ENCODE data around the gene PET100.

PET100 gene

DNA sequence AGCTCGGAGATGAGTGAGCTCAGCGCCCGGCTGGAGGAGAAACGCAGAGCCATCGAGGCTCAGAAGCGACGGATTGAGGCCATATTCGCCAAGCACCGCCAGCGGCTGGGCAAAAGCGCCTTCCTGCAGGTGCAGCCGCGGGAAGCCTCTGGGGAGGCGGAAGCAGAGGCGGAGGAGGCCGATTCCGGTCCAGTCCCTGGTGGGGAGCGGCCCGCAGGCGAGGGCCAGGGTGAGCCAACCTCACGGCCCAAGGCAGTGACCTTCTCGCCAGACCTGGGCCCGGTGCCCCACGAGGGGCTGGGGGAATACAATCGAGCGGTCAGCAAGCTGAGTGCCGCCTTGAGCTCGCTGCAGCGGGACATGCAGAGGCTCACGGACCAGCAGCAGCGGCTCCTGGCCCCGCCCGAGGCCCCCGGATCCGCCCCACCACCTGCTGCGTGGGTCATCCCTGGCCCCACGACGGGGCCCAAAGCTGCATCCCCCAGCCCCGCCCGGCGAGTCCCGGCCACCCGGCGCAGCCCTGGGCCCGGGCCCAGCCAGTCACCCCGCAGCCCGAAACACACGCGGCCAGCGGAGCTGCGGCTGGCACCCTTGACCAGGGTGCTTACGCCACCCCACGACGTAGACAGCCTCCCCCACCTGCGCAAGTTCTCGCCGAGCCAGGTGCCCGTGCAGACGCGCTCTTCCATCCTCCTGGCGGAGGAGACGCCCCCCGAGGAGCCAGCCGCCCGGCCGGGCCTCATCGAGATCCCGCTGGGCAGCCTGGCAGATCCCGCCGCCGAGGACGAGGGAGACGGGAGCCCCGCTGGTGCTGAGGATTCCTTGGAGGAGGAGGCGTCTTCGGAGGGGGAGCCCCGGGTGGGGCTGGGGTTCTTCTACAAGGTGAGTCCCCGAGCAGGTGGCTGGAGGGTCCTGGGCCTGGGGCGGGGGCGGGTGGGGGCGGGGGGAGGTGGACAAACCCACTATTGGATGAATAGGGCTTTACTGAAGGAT lies 17.0 kb upstream of the PET100 start:
- no peak for DNase-seq

GRCh38 chr19:7614859-7615741 lies 14.5 kb upstream of the PET100 start:
- no peak for DNase-seq

DNA sequence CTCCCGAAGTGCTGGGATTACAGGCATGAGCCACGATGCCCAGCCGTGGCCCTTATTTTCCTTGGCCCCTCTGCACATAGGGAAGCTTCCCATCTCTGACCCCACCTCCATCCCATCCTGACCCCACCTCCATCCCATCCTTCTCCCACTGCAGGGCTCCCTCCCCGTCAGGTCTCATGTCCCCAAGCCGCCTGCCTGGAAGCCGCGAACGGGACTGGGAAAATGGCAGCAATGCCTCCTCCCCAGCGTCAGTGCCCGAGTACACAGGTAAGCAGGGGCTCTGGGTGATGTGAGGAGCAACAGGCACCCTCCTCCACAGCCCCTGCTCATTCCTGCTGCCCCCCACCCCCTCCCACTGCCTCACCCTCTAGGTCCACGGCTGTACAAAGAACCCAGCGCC lies 12.4 kb upstream of the PET100 start:
- DNase-seq, result no peak

GRCh38 chr19:7617735-7618134 lies 11.9 kb upstream of the PET100 start:
- DNase-seq, result no peak

GRCh38 chr19:7618348-7618747 lies 11.2 kb upstream of the PET100 start:
- no peak for DNase-seq

GRCh38 chr19:7618771-7619510 lies 10.7 kb upstream of the PET100 start:
- no peak for DNase-seq

GRCh38 chr19:7619671-7620441 lies 9.7 kb upstream of the PET100 start:
- no peak for DNase-seq

- no peak for DNase-seq
Measured at GRCh38 chr19:7620442-7621412, 8.9 kb upstream of the PET100 start.

DNA sequence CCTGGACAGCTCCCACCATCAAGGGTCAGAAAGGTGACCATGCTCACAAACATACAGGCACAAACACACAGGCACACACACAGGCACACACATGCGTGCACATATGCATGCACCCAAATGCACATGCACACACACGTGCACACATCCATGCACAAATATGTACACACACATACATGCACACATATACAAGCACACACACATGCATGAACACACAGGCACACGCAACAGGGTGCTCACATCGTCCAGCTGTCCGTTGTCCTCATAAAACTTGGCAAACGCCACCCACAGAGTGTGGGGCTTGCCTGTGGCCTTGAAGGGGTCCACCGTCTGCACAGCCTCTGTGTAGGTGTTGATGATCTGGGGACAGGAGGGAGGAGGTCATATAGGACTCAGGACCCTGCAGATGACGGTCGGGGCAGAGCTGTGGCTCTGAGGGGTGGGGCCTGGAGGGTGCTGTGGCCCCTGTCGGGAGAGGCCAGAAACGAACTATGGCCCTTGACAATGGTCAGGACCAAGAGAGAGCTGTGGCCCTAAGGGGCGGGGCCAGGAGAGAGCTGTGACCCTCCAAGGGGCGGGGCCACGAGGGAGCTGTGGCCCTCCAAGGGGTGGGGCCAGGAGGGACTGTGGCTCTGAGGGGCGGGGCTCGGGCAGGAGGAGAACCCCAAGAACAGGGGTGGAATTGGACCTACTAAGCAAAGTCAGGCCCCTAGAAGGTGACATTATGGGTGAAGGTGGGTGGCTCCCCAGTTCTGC lies 6.5 kb upstream of the PET100 start:
- DNase-seq, result no peak

- DNase-seq, result no peak
Measured at GRCh38 chr19:7623725-7624603, 5.6 kb upstream of the PET100 start.

DNA sequence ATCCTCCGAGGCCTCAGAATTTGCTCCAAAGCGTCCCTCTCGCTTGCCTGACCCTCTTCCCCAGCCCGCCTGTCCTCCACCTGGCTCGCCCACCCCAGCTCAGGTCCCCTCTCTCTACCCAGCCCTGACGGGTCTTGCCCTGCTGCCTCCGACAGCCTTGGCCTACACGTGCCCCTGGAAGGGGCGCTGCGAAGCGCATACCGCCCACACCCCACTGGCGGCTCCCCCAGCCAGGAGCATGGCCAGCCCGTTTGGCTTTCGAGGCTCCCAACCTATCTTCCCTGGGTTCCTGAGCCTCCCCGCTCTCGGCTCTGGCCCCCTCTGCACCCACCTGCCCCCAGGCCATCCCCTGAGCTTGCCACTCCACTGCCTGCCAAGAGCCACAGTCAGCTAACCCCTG lies 4.8 kb upstream of the PET100 start:
- no peak for DNase-seq

DNA sequence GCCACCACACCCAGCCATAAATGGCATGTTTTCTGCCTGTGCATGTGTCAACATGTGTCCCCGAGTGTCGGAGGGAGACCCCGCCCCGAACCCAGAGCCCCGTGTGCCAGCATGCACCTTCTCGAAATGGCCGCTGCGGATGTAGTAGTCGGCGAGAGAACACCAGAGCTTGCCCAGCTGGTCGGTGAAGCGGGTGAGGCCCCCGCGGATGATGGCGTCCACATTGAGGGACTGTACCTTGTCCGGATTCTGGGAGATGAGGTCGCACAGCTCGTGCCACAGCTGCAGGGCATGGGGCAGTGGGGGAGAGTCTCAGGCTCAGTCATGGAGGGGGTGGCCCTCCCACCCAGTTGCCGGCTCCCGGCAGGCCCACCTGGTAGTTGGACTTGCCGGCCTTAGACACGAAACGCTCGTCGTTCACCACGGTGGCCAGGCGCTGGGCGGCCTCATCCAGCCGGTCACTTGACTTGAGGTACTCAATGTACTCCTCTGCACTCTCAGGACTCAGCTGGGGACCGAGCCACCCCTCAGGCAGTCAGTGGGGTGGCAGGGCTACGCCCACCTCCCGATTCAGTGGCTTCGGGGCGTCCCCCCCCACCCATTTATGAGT lies 3.7 kb upstream of the PET100 start:
- no peak for DNase-seq

DNA sequence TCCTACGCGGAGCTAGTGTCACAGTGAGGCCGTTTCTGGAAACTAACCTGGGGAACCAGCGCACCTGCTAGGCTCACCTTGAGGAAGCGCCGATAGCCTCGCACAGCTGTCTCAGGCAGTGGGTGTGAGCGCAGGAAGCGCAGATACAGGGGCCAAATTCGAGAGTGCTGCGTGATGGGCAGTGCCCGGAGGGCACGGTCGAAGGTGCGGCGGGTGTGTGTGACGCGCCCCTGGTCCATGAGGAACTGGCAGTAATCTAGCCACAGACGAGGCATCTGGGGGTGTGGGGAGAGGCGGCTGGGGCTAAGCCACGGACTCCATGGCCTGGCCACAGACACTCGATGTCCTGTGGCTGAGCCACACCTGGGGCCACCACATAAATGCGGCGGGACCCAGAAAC lies 2.4 kb upstream of the PET100 start:
- no peak for DNase-seq

- peak in 1 of 3 experiments; percentile 39 for DNase-seq
Measured at GRCh38 chr19:7628589-7629311, 843 bp upstream of the PET100 start.

DNA sequence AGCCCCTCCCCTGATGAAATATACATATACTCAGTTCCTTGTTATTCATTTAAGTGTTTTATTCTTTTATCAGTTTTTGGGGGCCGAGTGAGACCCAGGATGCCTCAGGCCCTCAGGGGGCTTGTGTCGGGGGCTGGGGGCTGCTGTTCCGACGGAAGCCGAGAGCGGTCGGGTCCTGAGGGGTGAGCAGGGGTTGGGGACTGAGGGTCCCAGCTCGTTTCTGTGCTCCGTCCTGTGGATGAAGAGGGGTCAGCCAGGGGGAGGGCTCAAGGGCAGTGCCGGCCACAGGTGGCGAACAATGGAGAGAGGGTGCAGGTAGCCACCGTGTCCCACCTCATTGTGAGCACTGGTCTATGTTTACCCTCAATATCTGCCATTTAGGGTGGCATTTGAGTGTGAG lies 2.0 kb downstream of the PET100 start:
- DNase-seq, result no peak

DNA sequence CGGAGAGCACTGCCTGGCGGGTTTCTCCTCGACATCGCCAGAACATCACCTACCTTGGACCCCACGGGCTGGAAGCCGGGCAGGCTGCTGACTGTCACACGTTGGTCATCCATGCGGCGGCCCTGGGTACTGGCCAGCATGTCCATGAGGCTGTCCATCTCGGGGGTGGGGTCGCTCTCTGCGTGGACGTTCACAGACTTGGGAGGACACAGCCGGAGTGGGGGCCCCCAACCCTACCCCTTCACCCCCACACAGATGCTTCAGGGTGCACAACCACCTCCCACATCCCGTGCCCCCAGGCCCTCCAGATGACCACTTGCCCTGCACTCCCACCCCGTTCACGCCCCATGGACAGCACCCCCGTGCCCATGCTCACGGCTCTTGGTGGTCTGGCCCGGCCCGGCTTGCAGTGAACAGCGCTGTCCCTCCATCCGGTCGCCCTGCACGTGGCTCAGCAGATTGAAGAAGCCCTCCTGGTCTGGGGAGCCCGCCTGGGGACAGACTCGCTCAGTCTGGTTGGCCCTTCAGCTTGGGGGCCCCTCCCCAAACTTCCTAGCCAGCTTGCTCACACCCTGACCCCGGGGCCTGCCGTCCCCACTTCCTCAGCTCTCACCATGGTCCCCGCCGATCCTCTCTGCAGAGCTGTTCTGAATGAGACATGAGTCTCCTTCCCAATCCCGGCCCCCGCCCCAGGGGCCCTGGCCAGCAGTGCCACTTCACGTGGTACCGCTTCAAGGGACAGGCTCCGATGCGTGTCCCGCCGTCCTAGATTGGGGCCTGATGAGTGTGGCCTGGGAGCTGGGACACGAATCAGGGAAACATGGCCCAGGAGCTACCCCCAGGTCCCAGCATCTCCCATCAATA lies 3.0 kb downstream of the PET100 start:
- DNase-seq, result no peak

DNA sequence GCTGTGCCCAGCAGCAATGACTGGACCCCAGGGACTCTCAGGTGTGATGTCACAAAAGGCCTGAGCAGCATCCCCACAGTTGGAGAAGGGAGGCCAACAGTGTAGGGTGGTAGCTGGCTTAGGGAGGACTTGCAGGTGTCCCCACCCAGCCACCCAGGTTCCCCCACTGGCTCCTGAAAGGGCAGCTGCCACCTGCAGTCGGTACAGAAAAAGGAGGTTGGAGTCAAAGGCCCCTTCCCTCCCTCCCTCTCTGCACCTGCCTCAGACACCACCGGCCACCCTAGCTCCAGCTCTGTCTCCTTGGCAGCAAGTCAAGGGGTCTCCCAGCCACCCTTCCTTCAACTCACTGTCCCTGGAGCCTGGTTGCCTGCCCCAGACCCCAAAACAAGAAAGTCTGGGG lies 4.1 kb downstream of the PET100 start, which contains the start of gene PCP2:
Gene PCP2 (minus strand): TSS at position 22 of the 400 bp plus-strand sequence. CDS start 262 bp downstream, outside the sequence.
- no peak for DNase-seq

Measured in NCI-H1417 (cell line).